Stomach (tissue), 4 donors: ENCODE measurements around the gene OR2T1.
"Not testable (repeated sequence)": the region's sequence is repeated elsewhere in the genome, so short reads cannot be mapped to it uniquely, and the experiment has no call there.

Source experiments
- CTCF ChIP-seq, 7 experiments: fragments of 450-650 bp in 4 of 7; fragments of 200-600 bp in 3 of 7; sonication (generic) in 3 of 7; IDR thresholded peaks; one replicate each; pipeline ENCODE4 v1.5.1; 2016 to 2019; ENCODE audit warnings: antibody characterized with exemption in 7 of 7, control low read depth in 2 of 7, mild to moderate bottlenecking in 1 of 7
- POLR2AphosphoS5 ChIP-seq, 3 donors: sonication (generic); formaldehyde crosslinking; IDR thresholded peaks; one replicate each; pipeline ENCODE4 v1.6.1; 2016; ENCODE audit warnings: antibody characterized with exemption in 3 of 3

- not testable (repeated sequence) for TF ChIP-seq CTCF, POLR2AphosphoS5 (IDR thresholded peaks at IDR 0.05)
These were observed 52.2 kb downstream of the OR2T1 start for GRCh38 chr1:248455045-248455444.
